Measurements from ENCODE around the gene SLITRK2. TPM values are rescaled to one million over a fixed set of nuclear protein-coding genes. Genes with fewer than 3 reads are reported as not detected.

The SLITRK2 gene, protein sequence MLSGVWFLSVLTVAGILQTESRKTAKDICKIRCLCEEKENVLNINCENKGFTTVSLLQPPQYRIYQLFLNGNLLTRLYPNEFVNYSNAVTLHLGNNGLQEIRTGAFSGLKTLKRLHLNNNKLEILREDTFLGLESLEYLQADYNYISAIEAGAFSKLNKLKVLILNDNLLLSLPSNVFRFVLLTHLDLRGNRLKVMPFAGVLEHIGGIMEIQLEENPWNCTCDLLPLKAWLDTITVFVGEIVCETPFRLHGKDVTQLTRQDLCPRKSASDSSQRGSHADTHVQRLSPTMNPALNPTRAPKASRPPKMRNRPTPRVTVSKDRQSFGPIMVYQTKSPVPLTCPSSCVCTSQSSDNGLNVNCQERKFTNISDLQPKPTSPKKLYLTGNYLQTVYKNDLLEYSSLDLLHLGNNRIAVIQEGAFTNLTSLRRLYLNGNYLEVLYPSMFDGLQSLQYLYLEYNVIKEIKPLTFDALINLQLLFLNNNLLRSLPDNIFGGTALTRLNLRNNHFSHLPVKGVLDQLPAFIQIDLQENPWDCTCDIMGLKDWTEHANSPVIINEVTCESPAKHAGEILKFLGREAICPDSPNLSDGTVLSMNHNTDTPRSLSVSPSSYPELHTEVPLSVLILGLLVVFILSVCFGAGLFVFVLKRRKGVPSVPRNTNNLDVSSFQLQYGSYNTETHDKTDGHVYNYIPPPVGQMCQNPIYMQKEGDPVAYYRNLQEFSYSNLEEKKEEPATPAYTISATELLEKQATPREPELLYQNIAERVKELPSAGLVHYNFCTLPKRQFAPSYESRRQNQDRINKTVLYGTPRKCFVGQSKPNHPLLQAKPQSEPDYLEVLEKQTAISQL
- total RNA-seq: not detected

DNA sequence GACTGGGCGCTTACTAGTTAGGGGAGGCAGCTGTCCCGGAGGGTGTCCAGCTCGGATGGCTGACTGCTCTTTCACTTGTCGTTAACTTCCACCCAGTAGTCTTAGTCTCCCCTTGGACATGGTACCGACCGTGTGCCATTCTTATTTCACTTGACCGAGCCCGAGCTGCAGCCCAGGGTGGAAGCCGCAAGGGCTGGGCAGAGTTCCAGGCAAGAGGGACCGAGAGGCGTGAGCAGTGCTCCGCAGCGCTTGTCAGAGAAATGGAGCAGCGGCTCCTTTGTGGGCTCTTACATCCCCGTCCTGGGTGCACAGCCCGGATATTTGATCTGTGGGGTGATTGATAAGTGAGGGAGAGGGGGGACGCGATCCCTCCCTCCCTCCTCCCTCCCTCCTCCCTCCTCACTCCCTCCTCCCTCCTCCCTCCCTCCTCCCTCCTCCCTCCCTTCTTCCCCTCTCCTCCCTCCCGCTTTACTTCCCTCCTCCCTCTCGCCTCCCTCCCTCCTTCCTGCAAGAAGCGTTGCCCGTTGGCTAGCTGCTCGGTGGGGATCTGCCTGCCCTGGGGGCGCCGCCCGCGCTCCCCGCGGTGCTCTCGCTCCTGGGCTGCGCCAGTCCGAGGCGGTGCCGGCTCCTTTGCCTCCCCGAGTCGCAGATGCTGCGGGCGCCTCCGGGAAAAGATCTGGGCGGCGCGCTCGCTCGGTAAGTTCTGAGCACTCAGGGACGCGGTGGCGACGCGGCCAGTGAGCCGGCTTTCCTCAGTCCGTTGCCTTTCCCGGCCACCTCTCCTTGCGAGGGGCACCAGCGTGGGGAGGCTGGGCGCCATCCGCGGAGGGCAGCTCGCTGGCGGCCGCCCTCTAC is at the start of gene SLITRK2:
Gene SLITRK2 (plus strand): TSS at position 499 of the 855 bp plus-strand sequence. CDS start 4,597 bp downstream, outside the sequence.
- Histone ChIP-seq H3K4me1 (ENCODE audit: insufficient read depth, low read length) (no peaks in the 10 kb centered on the region), H3K9me3 (ENCODE audit: low read depth, low read length) (no peaks in the 10 kb centered on the region), H3K4me3 (ENCODE audit: low read length) (no peak within 1 kb of the TSS), H3K27me3 (ENCODE audit: insufficient read depth, low read length) (peaks cover 15% of the 10 kb centered on the region)

DNA sequence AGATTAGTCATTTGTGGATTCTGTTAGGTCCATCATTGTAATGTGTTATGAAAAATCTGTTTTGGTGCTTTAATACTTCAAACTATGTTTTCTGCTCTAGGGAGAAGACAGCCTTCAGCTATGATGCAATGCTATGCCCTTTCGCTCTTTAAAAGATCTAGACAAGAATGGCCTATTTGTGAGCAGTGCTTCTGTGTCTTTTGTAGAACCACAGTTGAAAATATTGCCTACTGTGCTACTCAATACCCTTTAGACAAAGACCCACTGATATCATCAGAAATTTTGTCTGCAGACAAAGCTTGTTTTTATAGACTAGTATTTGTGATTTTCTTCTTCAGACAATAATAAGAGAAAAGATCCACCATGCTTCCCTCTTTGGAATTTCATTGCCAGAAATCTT is 44.6 kb upstream of the SLITRK2 start:
- Histone ChIP-seq H3K4me1 (ENCODE audit: insufficient read depth, low read length) (no peaks in the 10 kb centered on the region), H3K27me3 (ENCODE audit: insufficient read depth, low read length) (no peaks in the 10 kb centered on the region), H3K9me3 (ENCODE audit: low read depth, low read length) (no peaks in the 10 kb centered on the region), H3K4me3 (ENCODE audit: low read length) (no peak overlapping the region)

DNA sequence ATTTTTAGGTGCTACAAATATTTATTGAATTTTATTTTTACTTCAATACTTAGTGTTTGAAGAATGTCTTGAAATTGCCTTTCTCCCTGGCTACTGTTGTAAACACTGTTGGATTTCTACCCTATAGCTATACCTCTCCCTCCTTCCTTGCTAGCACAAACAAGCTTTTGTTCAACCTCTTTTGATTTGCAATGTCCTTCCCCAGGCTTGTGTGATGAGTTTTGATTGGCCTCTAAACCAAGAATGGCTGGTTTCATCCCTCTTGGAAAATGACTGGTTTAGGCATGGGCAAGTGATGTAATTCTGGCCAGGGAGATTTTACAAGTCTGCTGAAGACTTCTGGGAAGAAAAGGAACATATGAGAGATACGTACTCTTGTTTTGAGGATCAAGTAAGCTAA is 25.3 kb upstream of the SLITRK2 start:
- Histone ChIP-seq H3K9me3 (ENCODE audit: low read depth, low read length) (no peaks in the 10 kb centered on the region), H3K4me1 (ENCODE audit: insufficient read depth, low read length) (no peaks in the 10 kb centered on the region), H3K4me3 (ENCODE audit: low read length) (no peak overlapping the region), H3K27me3 (ENCODE audit: insufficient read depth, low read length) (no peaks in the 10 kb centered on the region)

DNA sequence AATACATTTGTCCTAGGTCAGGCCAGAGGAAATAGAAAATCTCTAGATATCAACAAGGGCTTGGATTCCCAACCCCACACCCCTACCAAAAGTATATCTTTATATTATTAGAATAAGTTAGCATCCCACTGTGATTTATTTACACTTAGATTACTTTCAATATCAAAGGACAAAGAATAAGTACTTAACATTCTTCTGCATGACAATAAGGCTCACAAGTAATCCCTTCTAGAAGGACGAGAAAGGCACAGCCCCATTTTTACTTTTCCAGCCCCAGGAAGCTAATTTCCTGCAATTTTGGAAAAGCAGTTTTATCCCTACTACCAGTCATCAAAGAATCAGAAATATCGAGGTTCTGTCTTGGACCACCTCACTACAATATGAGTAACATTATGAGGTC is 14.1 kb upstream of the SLITRK2 start:
- no peak overlapping the region for H3K4me3 ChIP-seq (ENCODE audit: low read length)
- H3K4me1 ChIP-seq (ENCODE audit: insufficient read depth, low read length): no peaks in the 10 kb centered on the region
- H3K27me3 ChIP-seq (ENCODE audit: insufficient read depth, low read length): no peaks in the 10 kb centered on the region
- no peaks in the 10 kb centered on the region for H3K9me3 ChIP-seq (ENCODE audit: low read depth, low read length)

DNA sequence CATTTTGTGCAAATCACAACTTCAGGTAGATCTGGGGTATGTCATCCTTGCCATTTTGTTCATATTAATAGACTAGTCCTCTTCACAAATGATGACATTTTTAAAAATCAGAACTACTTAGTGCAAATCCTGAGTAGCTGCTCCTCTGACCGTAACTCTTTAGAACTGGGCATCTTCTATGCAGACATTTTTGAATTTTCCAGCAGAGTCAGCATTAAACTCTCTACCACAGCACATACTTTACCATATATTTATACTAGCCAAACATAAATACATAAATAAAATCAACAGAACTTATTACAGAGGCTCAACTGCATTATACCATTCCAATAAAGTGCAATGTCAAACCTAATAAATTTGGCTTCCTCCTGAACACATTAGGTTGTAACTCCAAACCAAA is 4.5 kb upstream of the SLITRK2 start:
- H3K9me3 ChIP-seq (ENCODE audit: low read depth, low read length): no peaks in the 10 kb centered on the region
- peaks cover 2% of the 10 kb centered on the region for H3K27me3 ChIP-seq (ENCODE audit: insufficient read depth, low read length)
- H3K4me3 ChIP-seq (ENCODE audit: low read length): no peak overlapping the region
- no peaks in the 10 kb centered on the region for H3K4me1 ChIP-seq (ENCODE audit: insufficient read depth, low read length)

DNA sequence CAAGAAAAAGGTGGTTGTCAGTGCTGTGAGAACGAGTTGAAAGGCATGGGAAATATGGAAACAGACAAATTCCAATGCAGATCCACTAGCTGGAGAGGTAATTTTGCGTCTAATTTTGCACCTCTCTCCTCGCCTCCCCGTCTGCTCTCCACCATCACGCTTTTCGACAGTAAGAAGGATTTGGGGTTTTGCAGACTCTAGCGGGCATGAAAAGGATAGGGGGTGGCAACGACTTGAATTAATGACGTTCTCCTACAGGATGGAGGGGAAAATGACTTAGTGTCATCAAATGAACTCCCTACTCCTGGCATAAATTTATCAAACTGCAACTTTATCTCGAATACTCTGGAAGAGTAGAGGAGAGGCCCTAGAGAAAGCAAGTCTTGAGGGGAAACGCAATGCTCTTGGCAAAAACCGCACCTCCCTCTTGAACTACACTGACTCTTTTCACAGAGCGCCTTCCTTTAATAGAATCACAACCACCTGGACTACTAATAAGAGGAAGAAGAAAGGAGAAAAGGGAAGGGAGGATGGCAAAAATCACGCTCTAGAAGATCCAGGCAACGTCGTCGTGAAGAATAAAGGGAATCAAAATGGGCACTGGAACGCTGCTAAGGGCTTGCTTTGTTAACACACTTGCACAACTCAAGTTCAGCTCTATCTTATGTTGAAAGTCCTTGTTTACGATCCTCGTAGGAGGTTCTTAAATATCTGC is 871 bp upstream of the SLITRK2 start:
- no peaks in the 10 kb centered on the region for H3K9me3 ChIP-seq (ENCODE audit: low read depth, low read length)

DNA sequence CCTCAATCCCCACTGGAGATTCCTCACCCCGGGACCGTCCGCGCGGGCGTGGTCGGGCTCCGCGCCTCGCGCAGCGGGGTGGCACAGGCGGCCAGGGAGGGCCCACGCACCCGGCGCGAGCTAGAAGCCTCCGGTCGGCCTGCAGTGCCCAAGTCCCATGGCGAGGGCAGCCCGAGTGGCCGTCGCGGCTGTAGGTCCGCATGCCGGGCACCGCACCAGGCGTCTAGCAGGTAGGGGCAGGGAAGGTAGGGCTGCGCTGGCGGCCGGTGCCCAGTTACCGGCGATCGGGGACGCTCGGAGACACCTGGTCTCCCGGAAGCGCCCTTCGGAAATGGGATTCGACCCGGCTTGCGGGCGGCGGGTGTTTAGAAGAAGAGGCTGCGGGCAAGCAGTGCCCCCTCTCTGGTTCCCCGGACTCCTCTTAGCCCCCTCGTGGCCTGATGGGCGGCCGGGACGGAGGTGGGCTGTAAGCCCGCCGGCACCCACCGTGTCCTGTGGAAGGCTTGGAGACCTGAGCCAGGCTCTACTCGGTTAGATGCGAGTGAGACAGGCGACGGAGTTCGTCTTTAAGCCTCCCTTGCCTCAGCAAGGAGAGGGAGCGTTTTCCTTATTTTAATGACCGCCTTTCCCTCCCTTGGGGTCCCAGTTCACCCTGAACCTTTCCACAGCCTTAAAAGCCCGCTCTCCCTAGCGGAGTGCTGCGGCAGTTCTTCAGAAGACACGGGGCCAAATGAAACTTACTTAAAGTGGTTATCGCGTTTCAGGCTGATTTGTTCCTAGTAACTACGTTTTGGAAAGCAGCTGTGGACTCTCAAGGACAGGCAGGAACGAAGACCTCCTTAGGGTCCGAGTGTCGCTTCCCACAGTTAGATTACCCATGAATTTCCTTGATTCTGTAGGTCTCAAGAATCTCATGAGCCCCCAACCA is 821 bp downstream of the SLITRK2 start:
- no peaks in the 10 kb centered on the region for H3K9me3 ChIP-seq (ENCODE audit: low read depth, low read length)
- H3K27me3 ChIP-seq (ENCODE audit: insufficient read depth, low read length): peaks cover 15% of the 10 kb centered on the region
- H3K4me3 ChIP-seq (ENCODE audit: low read length): no peak overlapping the region
- H3K4me1 ChIP-seq (ENCODE audit: insufficient read depth, low read length): no peaks in the 10 kb centered on the region

More for the DNA sequence above, 871 bp upstream of the SLITRK2 start:
- Histone ChIP-seq H3K4me3 (ENCODE audit: low read length) (no peak overlapping the region), H3K27me3 (ENCODE audit: insufficient read depth, low read length) (peaks cover 15% of the 10 kb centered on the region), H3K4me1 (ENCODE audit: insufficient read depth, low read length) (no peaks in the 10 kb centered on the region)

DNA sequence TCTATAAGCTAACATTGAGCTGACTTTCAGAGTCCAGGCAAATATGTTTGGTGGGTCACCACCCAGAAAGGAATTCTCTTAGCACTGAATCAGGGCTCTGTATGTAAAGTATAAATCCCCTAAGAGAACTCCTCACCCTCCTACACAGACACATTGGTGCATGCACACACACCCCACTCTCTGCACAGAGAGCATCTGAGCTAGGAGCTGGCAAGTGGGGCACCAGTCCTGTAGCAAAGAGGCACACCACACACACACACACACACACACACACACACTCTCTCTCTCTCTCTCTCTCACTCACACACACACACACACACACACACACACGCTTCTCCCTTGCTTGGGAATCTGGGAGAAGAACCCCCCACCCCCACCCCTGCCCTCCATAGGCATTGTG is 3.2 kb downstream of the SLITRK2 start:
- H3K4me3 ChIP-seq (ENCODE audit: low read length): no peak overlapping the region
- H3K27me3 ChIP-seq (ENCODE audit: insufficient read depth, low read length): peaks cover 15% of the 10 kb centered on the region
- H3K9me3 ChIP-seq (ENCODE audit: low read depth, low read length): no peaks in the 10 kb centered on the region
- no peaks in the 10 kb centered on the region for H3K4me1 ChIP-seq (ENCODE audit: insufficient read depth, low read length)

DNA sequence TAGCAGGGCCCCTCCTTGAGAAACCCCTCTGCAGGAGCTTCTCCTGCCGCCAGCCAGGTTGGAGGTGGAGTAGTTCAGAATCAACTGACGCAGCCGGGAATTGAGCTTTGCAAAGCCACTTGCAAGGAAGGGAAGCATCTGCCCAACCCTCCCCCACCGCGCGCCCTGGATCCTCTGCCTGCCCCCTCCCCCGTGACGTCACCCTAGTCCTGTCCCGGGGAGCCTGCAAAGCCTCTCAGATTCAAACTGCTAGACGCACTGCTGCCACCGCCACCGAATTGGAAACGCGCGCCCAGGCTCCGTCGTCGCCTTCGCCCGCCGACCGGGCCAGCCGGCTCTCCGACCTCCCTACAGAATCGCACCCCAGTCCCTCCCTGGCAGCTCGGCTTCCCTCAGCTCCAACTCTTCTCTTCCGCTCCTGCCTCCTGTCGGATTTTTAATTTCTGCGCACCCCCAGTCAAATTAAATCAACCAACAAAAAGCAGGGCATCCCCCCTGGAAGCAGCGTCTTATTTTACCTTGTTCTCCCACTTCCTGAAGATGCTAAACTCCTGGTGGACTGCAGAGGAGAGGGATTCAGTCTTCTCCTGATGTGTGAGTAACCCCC is 3.8 kb downstream of the SLITRK2 start:
- Histone ChIP-seq H3K27me3 (ENCODE audit: insufficient read depth, low read length) (peaks cover 15% of the 10 kb centered on the region), H3K9me3 (ENCODE audit: low read depth, low read length) (no peaks in the 10 kb centered on the region), H3K4me3 (ENCODE audit: low read length) (no peak overlapping the region), H3K4me1 (ENCODE audit: insufficient read depth, low read length) (no peaks in the 10 kb centered on the region)

DNA sequence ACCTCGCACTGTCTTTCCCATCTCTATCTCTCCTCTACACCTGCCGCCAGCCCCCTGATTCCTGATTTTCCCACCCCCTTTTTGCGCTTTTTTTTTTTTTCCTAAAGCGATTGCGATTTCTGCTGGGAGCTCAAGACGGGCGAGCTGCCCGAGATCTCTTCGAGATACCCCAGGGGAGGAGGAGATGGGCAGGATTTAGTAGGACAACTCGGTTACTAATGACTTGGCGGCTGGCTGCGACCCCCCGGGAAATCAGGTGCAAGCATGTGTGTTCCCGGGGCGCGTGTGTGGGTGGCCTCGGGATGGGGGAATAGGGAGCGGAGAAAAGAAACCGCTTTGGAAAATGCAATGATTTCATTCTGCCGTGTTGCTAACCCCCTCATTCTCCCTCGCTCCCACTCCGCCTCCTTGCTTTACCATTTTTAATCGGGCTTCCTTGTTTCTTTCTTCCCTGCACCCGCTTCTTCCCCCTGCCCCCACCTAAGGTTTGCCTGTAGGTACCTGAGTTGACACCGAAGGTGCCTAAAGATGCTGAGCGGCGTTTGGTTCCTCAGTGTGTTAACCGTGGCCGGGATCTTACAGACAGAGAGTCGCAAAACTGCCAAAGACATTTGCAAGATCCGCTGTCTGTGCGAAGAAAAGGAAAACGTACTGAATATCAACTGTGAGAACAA is 4.4 kb downstream of the SLITRK2 start:
- Histone ChIP-seq H3K4me3 (ENCODE audit: low read length) (no peak overlapping the region), H3K27me3 (ENCODE audit: insufficient read depth, low read length) (peaks cover 13% of the 10 kb centered on the region), H3K9me3 (ENCODE audit: low read depth, low read length) (no peaks in the 10 kb centered on the region), H3K4me1 (ENCODE audit: insufficient read depth, low read length) (no peaks in the 10 kb centered on the region)

DNA sequence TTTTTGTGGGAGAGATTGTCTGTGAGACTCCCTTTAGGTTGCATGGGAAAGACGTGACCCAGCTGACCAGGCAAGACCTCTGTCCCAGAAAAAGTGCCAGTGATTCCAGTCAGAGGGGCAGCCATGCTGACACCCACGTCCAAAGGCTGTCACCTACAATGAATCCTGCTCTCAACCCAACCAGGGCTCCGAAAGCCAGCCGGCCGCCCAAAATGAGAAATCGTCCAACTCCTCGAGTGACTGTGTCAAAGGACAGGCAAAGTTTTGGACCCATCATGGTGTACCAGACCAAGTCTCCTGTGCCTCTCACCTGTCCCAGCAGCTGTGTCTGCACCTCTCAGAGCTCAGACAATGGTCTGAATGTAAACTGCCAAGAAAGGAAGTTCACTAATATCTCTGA is 5.5 kb downstream of the SLITRK2 start:
- H3K9me3 ChIP-seq (ENCODE audit: low read depth, low read length): no peaks in the 10 kb centered on the region
- H3K4me1 ChIP-seq (ENCODE audit: insufficient read depth, low read length): no peaks in the 10 kb centered on the region
- H3K27me3 ChIP-seq (ENCODE audit: insufficient read depth, low read length): peaks cover 13% of the 10 kb centered on the region
- H3K4me3 ChIP-seq (ENCODE audit: low read length): no peak overlapping the region

DNA sequence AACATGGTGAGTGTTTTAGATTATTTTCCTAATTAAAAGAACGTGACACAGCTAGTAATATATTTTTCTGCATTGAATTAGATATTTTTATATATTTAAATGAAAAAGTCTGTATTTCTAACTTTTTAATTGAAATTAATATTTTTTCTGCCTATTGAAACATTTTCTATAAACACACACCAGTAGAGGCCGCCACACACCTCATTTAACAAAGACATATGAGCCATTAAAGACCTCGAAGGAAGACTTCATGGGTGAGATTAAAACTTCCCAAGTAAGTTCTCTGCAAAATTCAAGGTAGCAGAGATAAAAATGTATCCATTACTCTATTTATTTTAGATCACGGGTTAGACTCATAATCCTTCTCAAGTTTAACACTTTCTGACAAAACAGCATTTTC is 8.3 kb downstream of the SLITRK2 start:
- Histone ChIP-seq H3K4me1 (ENCODE audit: insufficient read depth, low read length) (no peaks in the 10 kb centered on the region), H3K4me3 (ENCODE audit: low read length) (no peak overlapping the region), H3K27me3 (ENCODE audit: insufficient read depth, low read length) (no peaks in the 10 kb centered on the region), H3K9me3 (ENCODE audit: low read depth, low read length) (no peaks in the 10 kb centered on the region)

DNA sequence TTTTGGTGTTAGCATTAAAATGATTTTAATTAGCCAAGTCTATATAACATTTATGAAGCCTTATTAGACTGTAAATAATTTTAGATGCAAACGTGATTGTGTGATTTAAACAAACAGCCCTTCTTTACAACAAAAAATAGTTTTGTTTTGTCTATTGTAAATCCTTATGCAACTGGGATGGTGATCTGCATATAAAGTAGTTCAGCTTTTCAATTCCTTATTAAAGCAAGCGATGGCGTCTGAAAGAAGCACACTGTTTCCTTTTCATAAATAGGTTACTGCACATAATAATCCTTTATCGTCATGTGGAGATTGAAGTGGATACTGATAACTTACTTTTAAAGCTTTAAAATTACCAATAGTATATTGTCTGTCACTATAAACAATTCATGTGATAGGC is 8.8 kb downstream of the SLITRK2 start:
- Histone ChIP-seq H3K9me3 (ENCODE audit: low read depth, low read length) (no peaks in the 10 kb centered on the region), H3K4me1 (ENCODE audit: insufficient read depth, low read length) (no peaks in the 10 kb centered on the region), H3K4me3 (ENCODE audit: low read length) (no peak overlapping the region), H3K27me3 (ENCODE audit: insufficient read depth, low read length) (no peaks in the 10 kb centered on the region)
